GM21825 (cell line): ENCODE data around the gene ASAP2.

ENCODE experiments used
- ATAC-seq: cut with Tn5 transposase; IDR thresholded peaks from one replicate; pipeline ENCODE4 v1.9.1; 2021; ENCODE audit warnings: mild to moderate bottlenecking, moderate library complexity; ENCODE audit not compliant: unreplicated experiment

The ASAP2 gene

GRCh38 chr2:9230051-9230802, 23.6 kb downstream of the ASAP2 start:
- ATAC-seq: no peak

GRCh38 chr2:9230881-9231280, 24.3 kb downstream of the ASAP2 start:
- no peak for ATAC-seq

- no peak for ATAC-seq
Observed at GRCh38 chr2:9231291-9232165, 24.9 kb downstream of the ASAP2 start.

GRCh38 chr2:9232166-9232479, 25.5 kb downstream of the ASAP2 start:
- ATAC-seq: no peak

- ATAC-seq: no peak
Observed at GRCh38 chr2:9232886-9233285, 26.3 kb downstream of the ASAP2 start.

GRCh38 chr2:9234680-9235146, 28.1 kb downstream of the ASAP2 start:
- ATAC-seq: no peak

- ATAC-seq: no peak
Observed at GRCh38 chr2:9235147-9236044, 28.8 kb downstream of the ASAP2 start.

- no peak for ATAC-seq
Observed at GRCh38 chr2:9236045-9236344, 29.4 kb downstream of the ASAP2 start.

GRCh38 chr2:9236867-9237266, 30.3 kb downstream of the ASAP2 start:
- no peak for ATAC-seq

GRCh38 chr2:9237831-9238230, 31.2 kb downstream of the ASAP2 start:
- no peak for ATAC-seq

GRCh38 chr2:9238591-9239326, 32.1 kb downstream of the ASAP2 start:
- ATAC-seq: no peak

GRCh38 chr2:9239616-9240015, 33.0 kb downstream of the ASAP2 start:
- no peak for ATAC-seq

- no peak for ATAC-seq
Observed at GRCh38 chr2:9240745-9241144, 34.1 kb downstream of the ASAP2 start.

GRCh38 chr2:9241233-9241632, 34.6 kb downstream of the ASAP2 start:
- ATAC-seq: no peak

GRCh38 chr2:9243357-9243756, 36.7 kb downstream of the ASAP2 start:
- no peak for ATAC-seq

GRCh38 chr2:9244985-9245544, 38.5 kb downstream of the ASAP2 start:
- ATAC-seq: no peak

GRCh38 chr2:9247177-9247576, 40.6 kb downstream of the ASAP2 start:
- ATAC-seq: no peak

- no peak for ATAC-seq
Observed at GRCh38 chr2:9247786-9248185, 41.2 kb downstream of the ASAP2 start.

GRCh38 chr2:9248363-9248762, 41.8 kb downstream of the ASAP2 start:
- ATAC-seq: no peak

- no peak for ATAC-seq
Observed at GRCh38 chr2:9249020-9249800, 42.6 kb downstream of the ASAP2 start.
